D721Med (cell line): ENCODE results near the gene YEATS4.

Source experiments
- DNase-seq: peaks from one replicate; pipeline ENCODE4 v3.0.0; 2011; ENCODE audit warnings: low spot score; ENCODE audit not compliant: insufficient read length
- FAIRE-seq: peaks from 2 replicates; lab custom pipeline; 2011; peaks lifted over from hg19 to GRCh38; lab: Jason Lieb, UNC
- TF ChIP-seq, protein P1 (sequence below): IDR thresholded peaks from 2 replicates; pipeline ENCODE4 v1.5.1; 2012; ENCODE audit warnings: mild to moderate bottlenecking, control low read depth; ENCODE audit not compliant: insufficient read depth; ENCODE audit errors: missing control alignments

The YEATS4 gene

DNA sequence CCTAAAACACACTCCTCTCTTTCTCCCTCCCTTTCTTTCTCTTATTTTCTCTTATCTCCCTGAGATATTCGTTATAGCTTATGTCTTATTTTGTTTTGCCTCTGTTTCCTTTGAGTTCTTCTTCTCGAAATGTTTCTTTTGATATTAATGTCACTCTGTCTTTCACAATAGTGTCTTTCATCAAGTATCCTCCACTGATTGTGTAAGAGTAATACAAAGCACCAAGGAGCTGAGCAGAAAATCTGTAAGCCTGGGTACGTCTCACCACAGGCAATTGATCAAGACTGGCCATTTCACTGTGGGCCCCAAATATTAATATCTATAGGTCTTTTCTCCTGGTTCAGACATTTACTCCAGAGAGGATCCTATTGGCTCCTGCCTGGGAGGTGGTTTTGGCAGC, 16.2 kb upstream of the YEATS4 start:
- DNase-seq (no peak), FAIRE-seq (no peak)
- TF ChIP-seq, protein P1, sequence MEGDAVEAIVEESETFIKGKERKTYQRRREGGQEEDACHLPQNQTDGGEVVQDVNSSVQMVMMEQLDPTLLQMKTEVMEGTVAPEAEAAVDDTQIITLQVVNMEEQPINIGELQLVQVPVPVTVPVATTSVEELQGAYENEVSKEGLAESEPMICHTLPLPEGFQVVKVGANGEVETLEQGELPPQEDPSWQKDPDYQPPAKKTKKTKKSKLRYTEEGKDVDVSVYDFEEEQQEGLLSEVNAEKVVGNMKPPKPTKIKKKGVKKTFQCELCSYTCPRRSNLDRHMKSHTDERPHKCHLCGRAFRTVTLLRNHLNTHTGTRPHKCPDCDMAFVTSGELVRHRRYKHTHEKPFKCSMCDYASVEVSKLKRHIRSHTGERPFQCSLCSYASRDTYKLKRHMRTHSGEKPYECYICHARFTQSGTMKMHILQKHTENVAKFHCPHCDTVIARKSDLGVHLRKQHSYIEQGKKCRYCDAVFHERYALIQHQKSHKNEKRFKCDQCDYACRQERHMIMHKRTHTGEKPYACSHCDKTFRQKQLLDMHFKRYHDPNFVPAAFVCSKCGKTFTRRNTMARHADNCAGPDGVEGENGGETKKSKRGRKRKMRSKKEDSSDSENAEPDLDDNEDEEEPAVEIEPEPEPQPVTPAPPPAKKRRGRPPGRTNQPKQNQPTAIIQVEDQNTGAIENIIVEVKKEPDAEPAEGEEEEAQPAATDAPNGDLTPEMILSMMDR, result no peak

DNA sequence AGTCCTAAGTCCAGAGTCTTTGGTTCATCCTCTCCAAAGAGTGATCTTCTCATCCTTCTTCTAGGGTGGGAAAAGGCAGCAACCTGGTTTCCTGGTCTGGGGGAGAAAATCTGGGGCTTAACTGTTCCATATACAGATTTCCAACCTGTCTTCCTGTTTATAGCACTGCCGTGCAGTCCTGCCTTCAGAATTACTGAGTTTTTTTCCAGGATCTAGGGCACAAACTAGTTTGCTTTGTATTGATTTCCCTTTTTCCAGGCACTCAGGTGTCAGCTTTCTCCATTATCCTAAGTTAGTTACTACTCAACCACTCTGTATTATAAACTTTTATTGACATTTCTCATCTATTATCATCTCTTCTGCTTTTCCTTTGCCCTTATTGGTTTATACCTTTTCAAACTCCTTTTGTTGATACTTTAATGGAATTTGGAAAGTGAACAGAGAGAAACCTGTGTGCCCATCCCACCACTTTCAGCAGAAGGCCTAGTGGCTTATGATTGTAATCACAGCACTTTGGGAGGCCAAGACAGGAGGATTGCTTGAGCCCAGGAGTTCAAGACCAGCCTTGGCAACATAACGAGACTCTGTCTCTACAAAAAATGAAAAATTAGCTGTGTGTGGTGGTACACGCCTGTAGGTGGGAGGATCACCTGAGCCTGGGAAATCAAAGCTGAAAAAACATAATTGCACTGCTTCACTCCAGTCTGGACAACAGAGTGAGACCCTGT, 15.5 kb upstream of the YEATS4 start:
- FAIRE-seq, result no peak
- TF ChIP-seq, protein P1, result no peak
- no peak for DNase-seq

DNA sequence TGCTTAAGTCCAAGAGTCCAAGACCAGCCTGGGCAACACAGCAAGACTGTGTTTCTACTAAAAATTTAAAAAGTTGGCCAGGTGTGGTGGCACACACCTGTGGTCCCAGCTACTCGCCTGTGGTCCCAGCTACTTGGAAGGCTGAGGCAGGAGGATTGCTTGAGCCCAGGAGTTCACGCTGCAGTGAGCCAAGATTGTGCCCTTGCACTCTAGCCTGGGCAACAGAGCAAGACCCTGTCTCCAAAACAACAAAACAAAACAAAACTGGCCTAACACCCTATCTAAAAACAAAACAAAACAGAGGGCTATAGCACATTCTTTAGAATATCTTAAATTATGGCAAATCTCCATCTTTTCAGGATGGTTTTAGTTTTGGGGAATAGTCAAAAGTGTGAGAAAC, 14.5 kb upstream of the YEATS4 start:
- TF ChIP-seq, protein P1, result no peak
- FAIRE-seq (no peak), DNase-seq (no peak)

DNA sequence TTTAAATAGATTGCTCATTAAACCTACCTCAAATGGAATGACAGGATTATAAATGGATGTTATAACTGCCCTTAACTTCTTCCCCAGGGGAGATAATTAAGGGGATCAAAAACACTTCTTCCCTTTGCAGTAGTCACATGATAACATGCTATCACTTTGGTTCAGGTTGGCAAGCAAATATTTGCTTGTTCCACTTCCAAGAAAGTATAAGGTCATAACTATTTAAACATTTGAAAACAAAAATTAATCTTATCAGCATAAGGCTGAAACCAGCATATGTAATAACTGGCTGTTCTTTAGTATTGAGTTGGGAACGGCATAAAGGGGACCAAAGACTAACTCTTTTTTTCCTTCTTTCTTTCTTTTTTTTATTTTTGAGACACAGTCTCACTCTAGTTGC, 13.8 kb upstream of the YEATS4 start:
- no peak for DNase-seq
- no peak for FAIRE-seq
- TF ChIP-seq, protein P1, result no peak

GRCh38 chr12:69348162-69348938, 11.2 kb upstream of the YEATS4 start, which contains the start of gene LYZ:
TSS of gene LYZ (plus strand) at chr12:69348381. CDS start at chr12:69348409, 28 bp downstream.
- DNase-seq (no peak), FAIRE-seq (no peak)
- TF ChIP-seq, protein P1, result no peak

DNA sequence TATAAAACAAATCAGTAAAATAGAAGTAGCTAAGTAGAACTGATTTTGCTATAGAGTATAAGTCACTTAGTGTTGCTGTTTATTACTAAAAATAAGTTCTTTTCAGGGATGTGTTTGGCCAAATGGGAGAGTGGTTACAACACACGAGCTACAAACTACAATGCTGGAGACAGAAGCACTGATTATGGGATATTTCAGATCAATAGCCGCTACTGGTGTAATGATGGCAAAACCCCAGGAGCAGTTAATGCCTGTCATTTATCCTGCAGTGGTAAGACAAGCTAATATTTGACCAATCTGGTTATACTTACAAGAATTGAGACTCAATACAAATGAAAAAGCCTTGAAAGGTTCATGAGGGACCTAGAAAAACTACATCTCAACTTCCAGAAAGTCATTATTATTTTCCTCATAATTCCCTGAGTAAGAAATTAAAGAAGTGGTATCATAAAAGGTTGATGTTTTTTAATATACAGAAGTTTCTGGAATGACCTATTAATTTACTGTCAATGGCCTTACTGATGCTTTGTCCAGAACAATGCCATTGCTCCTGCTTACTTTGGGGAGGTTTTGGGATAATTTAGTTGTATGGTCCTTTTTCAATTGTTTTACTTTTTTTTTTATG, 9.4 kb upstream of the YEATS4 start:
- FAIRE-seq (no peak), DNase-seq (no peak)
- TF ChIP-seq, protein P1, result no peak
